Hepatocyte (in vitro differentiated cells): ENCODE measurements around the gene AXIN1. TPM values are rescaled to one million over a fixed set of nuclear protein-coding genes. Genes with fewer than 3 reads are reported as not detected.

Experiments
- DNase-seq: peaks from one replicate; pipeline ENCODE4 v3.0.0-alpha.2; 2016; ENCODE audit warnings: low spot score
- H2AFZ ChIP-seq: fragments of 200-600 bp; sonication (generic); 2 replicates; pipeline ENCODE4 v1.6.0; 2016; ENCODE audit warnings: antibody characterized with exemption, mild to moderate bottlenecking
- H3K27ac ChIP-seq: fragments of 200-600 bp; sonication (generic); 2 replicates; pipeline ENCODE4 v1.5.1; 2016; ENCODE audit warnings: mild to moderate bottlenecking
- H3K27me3 ChIP-seq: fragments of 200-600 bp; sonication (generic); 2 replicates; pipeline ENCODE4 v1.6.1; 2016
- H3K36me3 ChIP-seq: fragments of 200-600 bp; sonication (generic); replicated peaks from 2 replicates; pipeline ENCODE4 v1.5.1; 2016; ENCODE audit warnings: low read depth; ENCODE audit not compliant: insufficient read depth
- H3K4me1 ChIP-seq: fragments of 200-600 bp; sonication (generic); 2 replicates; pipeline ENCODE4 v1.5.1; 2016; ENCODE audit warnings: mild to moderate bottlenecking, moderate library complexity; ENCODE audit not compliant: insufficient read depth
- H3K4me2 ChIP-seq: fragments of 200-600 bp; sonication (generic); 2 replicates; pipeline ENCODE4 v1.6.0; 2016
- H3K4me3 ChIP-seq: fragments of 200-600 bp; sonication (generic); 2 replicates; pipeline ENCODE4 v1.5.1; 2016; ENCODE audit warnings: mild to moderate bottlenecking
- H3K79me2 ChIP-seq: fragments of 200-600 bp; sonication (generic); 2 replicates; pipeline ENCODE4 v1.6.0; 2017; ENCODE audit warnings: mild to moderate bottlenecking
- H3K9me2 ChIP-seq: fragments of 200-600 bp; sonication (generic); replicated peaks from 2 replicates; pipeline ENCODE4 v1.6.0; 2017; ENCODE audit warnings: mild to moderate bottlenecking; ENCODE audit not compliant: insufficient read depth
- H3K9me3 ChIP-seq: fragments of 200-600 bp; sonication (generic); 2 replicates; pipeline ENCODE4 v1.5.1; 2016; ENCODE audit warnings: low read depth, mild to moderate bottlenecking
- H4K20me1 ChIP-seq: fragments of 200-600 bp; sonication (generic); 2 replicates; pipeline ENCODE4 v1.6.0; 2016; ENCODE audit warnings: mild to moderate bottlenecking; ENCODE audit not compliant: insufficient read depth, poor library complexity, severe bottlenecking
- EZH2 ChIP-seq: fragments of 200-600 bp; sonication (generic); IDR thresholded peaks from 2 replicates; pipeline ENCODE4 v1.6.1; 2016; ENCODE audit warnings: antibody characterized with exemption, mild to moderate bottlenecking, borderline replicate concordance
- EZH2phosphoT487 ChIP-seq: fragments of 200-600 bp; sonication (generic); IDR thresholded peaks from one replicate; pipeline ENCODE4 v1.6.1; 2018; ENCODE audit warnings: antibody characterized with exemption, mild to moderate bottlenecking, low read depth, moderate library complexity; ENCODE audit not compliant: unreplicated experiment, severe bottlenecking
- whole genome bisulfite sequencing: methylation state at CpG from one replicate; pipeline ENCODE4 v1.1.6; 2016; ENCODE audit warnings: low lambda C conversion rate; ENCODE audit errors: missing lambda C conversion rate; 5-methylcytosine and 5-hydroxymethylcytosine counted together
- polyA plus RNA-seq: library from polyadenylated mRNA; unstranded; fragments of >200 nt; fragmentation: Nextera tagmentation; extraction: Ambion mirVana; gene quantifications from 2 replicates; pipeline ENCODE4 v1.2.1, GENCODE V29; 2016
- total RNA-seq: library from RNA; depleted of rRNA; stranded (reverse); fragments of >200 nt; gene quantifications from 2 replicates; pipeline ENCODE4 v1.2.3, GENCODE V29; 2014
- TF ChIP-seq, protein P1 (sequence below): fragments of 200-600 bp; sonication (generic); IDR thresholded peaks from 2 replicates; pipeline ENCODE4 v1.5.1; 2016; ENCODE audit warnings: antibody characterized with exemption, mild to moderate bottlenecking; ENCODE audit not compliant: poor library complexity

The AXIN1 gene
- total and polyA plus RNA-seq, 2 experiments from 2014 or later: 16.1 to 27.2 TPM

DNA sequence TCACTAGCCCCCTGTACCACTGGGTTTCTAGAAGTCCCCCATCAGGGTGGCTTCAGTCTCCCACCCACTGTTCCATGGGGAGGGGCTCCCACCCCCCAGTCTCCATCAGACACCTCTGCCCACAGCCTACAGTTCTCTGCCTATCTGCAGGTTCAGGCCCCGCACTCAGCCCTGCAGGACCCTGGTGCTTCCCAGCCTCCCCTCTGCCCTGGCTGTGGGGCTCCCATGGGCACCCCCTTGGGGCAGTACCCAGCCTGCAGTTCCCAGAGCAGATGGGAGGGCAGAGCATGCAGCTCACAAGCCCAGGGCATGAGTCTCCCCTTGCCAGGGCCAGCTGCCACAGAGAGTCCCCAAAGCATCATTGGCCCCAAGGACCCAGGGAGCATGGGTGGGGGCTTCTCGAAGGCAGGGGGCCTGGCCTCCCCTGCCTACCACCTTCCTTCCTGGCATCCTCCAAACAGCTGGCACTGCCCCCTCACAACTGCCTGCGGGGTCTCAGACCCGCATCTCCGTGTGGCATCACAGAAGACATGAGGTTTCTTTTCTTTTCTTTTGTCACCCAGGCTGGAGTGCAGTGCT, 20.6 kb upstream of the AXIN1 start:
- H3K9me2 ChIP-seq: no peaks in the 10 kb centered on the region
- H3K36me3 ChIP-seq: no peaks in the 10 kb centered on the region

DNA sequence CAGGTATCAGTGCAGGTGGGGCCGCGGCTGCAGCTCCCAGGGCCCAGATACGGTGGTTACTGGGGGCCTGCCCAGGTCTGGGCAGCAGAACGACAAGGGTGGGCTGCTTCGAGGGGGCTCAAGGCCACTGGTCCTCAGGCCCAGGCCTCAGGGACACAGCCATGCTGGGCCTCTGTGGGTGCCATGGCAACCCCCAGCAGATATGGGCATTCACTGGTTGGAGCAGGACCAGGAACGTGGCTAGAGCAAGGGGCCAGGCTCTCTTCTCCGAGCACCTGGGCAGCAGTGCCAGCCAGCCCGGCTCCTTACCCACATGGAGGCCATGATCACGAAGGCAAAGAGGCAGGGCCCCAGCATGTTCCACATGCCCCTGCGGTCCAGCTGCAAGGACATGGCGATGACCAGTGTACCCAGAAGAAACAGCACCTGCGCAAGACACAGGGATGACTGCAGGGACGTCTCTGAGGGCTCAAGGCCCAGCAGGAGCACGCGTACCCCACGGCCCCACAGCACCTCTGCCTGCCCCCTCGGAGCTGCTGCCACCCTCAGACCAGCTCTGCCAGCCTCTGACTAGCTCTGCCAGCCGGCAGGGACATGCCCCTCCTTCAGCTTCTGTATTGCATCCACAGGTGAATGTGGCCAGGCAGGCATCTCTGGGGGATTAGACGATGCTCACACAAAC, 19.9 kb upstream of the AXIN1 start:
- Histone ChIP-seq H4K20me1 (no peaks in the 10 kb centered on the region), H3K79me2 (peaks cover 4% of the 10 kb centered on the region), H3K36me3 (no peaks in the 10 kb centered on the region), H3K9me3 (no peaks in the 10 kb centered on the region), H3K27me3 (no peaks in the 10 kb centered on the region), H3K4me3 (no peak overlapping the region), H3K27ac (no peak overlapping the region), H3K4me1 (peaks cover 4% of the 10 kb centered on the region), H3K4me2 (no peak overlapping the region), H3K9me2 (no peaks in the 10 kb centered on the region), H2AFZ (no peak overlapping the region)
- WGBS: 96% methylated on average over 18 of the region's 19 CpGs
- DNase-seq: no peak
- TF ChIP-seq, protein P1, sequence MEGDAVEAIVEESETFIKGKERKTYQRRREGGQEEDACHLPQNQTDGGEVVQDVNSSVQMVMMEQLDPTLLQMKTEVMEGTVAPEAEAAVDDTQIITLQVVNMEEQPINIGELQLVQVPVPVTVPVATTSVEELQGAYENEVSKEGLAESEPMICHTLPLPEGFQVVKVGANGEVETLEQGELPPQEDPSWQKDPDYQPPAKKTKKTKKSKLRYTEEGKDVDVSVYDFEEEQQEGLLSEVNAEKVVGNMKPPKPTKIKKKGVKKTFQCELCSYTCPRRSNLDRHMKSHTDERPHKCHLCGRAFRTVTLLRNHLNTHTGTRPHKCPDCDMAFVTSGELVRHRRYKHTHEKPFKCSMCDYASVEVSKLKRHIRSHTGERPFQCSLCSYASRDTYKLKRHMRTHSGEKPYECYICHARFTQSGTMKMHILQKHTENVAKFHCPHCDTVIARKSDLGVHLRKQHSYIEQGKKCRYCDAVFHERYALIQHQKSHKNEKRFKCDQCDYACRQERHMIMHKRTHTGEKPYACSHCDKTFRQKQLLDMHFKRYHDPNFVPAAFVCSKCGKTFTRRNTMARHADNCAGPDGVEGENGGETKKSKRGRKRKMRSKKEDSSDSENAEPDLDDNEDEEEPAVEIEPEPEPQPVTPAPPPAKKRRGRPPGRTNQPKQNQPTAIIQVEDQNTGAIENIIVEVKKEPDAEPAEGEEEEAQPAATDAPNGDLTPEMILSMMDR: no peak
- no peak for TF ChIP-seq EZH2phosphoT487
- TF ChIP-seq EZH2: no peak

More for the DNA sequence above, 20.6 kb upstream of the AXIN1 start:
- 98% methylated on average over 5 of the region's 5 CpGs for WGBS
- H3K27ac ChIP-seq: no peak overlapping the region
- H3K9me3 ChIP-seq: no peaks in the 10 kb centered on the region
- DNase-seq: no peak
- peaks cover 4% of the 10 kb centered on the region for H3K79me2 ChIP-seq
- TF ChIP-seq, protein P1: no peak
- no peak for TF ChIP-seq EZH2phosphoT487
- TF ChIP-seq EZH2: no peak
- H2AFZ ChIP-seq: no peak overlapping the region
- no peaks in the 10 kb centered on the region for H4K20me1 ChIP-seq
- H3K27me3 ChIP-seq: no peaks in the 10 kb centered on the region
- no peak overlapping the region for H3K4me2 ChIP-seq
- peaks cover 4% of the 10 kb centered on the region for H3K4me1 ChIP-seq
- H3K4me3 ChIP-seq: no peak overlapping the region

DNA sequence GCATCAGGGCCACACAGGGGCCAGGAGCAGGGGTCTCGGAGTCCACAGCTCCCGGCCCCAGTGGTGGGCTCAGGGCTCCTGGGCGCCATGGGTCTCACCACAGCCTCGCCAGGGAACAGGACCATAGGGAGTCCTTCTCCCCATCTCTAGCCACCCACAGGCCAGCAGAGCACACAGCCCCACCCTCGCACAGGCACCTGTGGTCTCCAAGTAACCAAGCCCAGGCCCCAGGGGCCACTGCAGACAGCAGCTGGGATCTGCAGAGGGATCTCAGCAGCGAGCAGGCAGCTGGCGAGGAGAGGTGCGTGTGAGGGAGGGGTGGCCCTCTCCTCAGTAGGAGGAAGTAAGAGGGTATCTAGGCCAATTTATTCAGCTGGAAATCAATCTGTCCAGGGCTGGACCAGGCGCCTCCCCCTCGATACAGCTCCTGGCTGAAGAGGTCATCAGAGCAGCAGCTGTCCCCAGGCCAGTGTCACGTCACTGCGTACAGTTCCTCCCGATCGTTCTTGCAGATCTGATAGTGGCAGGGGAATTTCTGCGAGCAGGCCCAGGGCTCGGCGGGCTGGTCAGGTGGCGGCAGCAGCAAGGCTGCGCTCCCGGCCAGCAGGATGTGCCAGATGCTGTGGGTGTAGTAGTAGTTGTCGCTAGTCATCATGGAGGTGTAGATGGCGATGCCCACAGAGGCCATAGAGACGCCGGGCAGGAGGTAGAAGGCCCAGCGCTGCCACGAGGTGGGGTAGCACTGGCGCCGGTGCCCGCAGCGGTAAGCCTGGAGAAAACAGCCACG, 19.2 kb upstream of the AXIN1 start:
- no peak overlapping the region for H3K4me3 ChIP-seq
- H3K9me3 ChIP-seq: no peaks in the 10 kb centered on the region
- H3K36me3 ChIP-seq: no peaks in the 10 kb centered on the region
- no peak for DNase-seq
- no peak for TF ChIP-seq EZH2
- no peak for TF ChIP-seq EZH2phosphoT487
- TF ChIP-seq, protein P1: no peak
- H2AFZ ChIP-seq: no peak overlapping the region
- peaks cover 4% of the 10 kb centered on the region for H3K79me2 ChIP-seq
- H3K4me1 ChIP-seq: peaks cover 4% of the 10 kb centered on the region
- 95% methylated on average over 31 of the region's 31 CpGs for WGBS
- H3K27me3 ChIP-seq: no peaks in the 10 kb centered on the region
- no peak overlapping the region for H3K27ac ChIP-seq
- H3K4me2 ChIP-seq: no peak overlapping the region
- H4K20me1 ChIP-seq: no peaks in the 10 kb centered on the region
- H3K9me2 ChIP-seq: no peaks in the 10 kb centered on the region
